ENCODE measurements around the gene C6orf89.
A peak's percentile ranks its signal among the peaks of the same experiment; 100 is the strongest.

The C6orf89 gene

DNA sequence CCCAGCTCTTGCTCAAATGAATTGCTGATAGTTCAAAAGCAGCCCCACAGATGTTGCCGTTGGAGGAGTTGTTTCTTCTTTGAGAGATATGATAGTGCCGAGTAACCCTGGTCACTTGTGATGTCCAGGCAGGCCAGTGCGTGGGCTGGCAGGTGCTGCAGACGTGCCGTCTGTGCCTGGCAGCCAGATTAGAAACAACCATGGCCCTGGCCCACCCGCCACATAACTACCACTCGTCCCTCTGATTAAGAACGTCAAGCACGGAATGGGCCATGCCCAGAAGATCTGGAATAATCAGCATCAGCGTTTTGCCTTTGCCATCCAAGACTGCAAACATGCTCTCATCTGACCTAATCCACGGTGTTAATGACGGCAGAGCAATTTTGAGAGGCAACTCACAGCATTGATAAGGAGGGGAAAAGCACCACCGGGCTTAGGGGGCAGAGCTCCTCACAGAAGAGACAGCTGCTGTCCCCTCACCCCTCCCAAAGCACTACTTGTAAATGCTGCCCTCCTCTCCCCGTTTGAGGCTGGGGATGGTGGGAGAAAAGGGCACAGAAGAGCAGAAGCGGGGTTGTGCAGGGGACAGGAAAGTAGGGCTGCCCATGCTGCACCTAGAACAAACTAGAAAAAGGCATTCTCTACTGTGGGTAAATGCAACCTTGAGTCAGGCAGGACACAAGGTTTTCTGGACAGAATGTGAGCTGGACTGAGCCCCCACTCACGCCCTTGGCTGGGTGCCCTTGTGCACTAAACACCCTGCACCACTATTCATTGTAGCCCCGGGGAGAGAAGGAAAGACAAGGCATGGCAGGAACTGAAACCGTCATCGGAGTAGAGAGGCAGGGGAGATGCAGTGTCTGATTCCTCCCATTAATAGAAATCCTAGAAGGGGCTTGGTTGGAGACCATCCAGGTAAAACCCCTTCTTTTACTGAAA lies 41.3 kb upstream of the C6orf89 start:
- Histone ChIP-seq H3K27me3 (replicated peaks; ENCODE audit: control insufficient read depth, insufficient read depth, low read length) (peaks cover 18% of the 10 kb centered on the region), H3K4me3 (ENCODE audit: low read length) (no peak overlapping the region), H3K9me3 (ENCODE audit: control insufficient read depth, low read length) (no peaks in the 10 kb centered on the region), H3K36me3 (ENCODE audit: control insufficient read depth, insufficient read depth, low read length, severe bottlenecking) (no peaks in the 10 kb centered on the region), H3K9ac (ENCODE audit: low read length) (no peak overlapping the region), H3K4me1 (ENCODE audit: control insufficient read depth, insufficient read depth, low read length) (peaks cover 12% of the 10 kb centered on the region)
- DNase-seq (ENCODE audit: low read depth) = no peak

GRCh38 chr6:36845233-36845632 lies 40.5 kb upstream of the C6orf89 start:
- H3K9me3 ChIP-seq (ENCODE audit: control insufficient read depth, low read length) = no peaks in the 10 kb centered on the region
- no peak overlapping the region for H3K4me3 ChIP-seq (ENCODE audit: low read length)
- H3K36me3 ChIP-seq (ENCODE audit: control insufficient read depth, insufficient read depth, low read length, severe bottlenecking) = no peaks in the 10 kb centered on the region
- DNase-seq (ENCODE audit: low read depth) = no peak
- peaks cover 10% of the 10 kb centered on the region for H3K4me1 ChIP-seq (ENCODE audit: control insufficient read depth, insufficient read depth, low read length)
- H3K9ac ChIP-seq (ENCODE audit: low read length) = no peak overlapping the region
- peaks cover 18% of the 10 kb centered on the region for H3K27me3 ChIP-seq (replicated peaks; ENCODE audit: control insufficient read depth, insufficient read depth, low read length)

DNA sequence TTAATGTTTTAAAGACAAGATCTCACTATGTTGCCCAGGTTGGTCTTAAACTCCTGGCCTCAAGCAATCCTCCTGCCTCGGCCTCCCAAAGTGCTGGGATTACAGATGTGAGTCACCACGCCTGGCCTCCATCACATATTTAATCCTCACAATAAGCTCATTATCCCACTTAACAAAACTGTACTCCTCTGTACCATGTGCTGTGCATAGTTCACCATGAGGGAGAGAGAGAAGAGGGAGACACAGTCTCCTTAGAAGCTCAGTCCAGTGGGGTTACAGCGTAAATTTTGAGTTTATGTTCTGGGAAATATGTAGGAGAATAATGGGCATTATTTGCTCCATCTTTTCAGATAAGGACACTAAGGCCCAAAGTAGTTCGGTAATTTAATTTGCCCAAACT lies 38.6 kb upstream of the C6orf89 start:
- Histone ChIP-seq H3K27me3 (replicated peaks; ENCODE audit: control insufficient read depth, insufficient read depth, low read length) (peaks cover 18% of the 10 kb centered on the region), H3K4me3 (ENCODE audit: low read length) (no peak overlapping the region), H3K4me1 (ENCODE audit: control insufficient read depth, insufficient read depth, low read length) (peaks cover 9% of the 10 kb centered on the region), H3K9me3 (ENCODE audit: control insufficient read depth, low read length) (no peaks in the 10 kb centered on the region), H3K36me3 (ENCODE audit: control insufficient read depth, insufficient read depth, low read length, severe bottlenecking) (no peaks in the 10 kb centered on the region), H3K9ac (ENCODE audit: low read length) (no peak overlapping the region)
- no peak for DNase-seq (ENCODE audit: low read depth)

GRCh38 chr6:36847991-36848390 lies 37.8 kb upstream of the C6orf89 start:
- Histone ChIP-seq H3K4me3 (ENCODE audit: low read length) (no peak overlapping the region), H3K36me3 (ENCODE audit: control insufficient read depth, insufficient read depth, low read length, severe bottlenecking) (no peaks in the 10 kb centered on the region), H3K9me3 (ENCODE audit: control insufficient read depth, low read length) (no peaks in the 10 kb centered on the region), H3K4me1 (ENCODE audit: control insufficient read depth, insufficient read depth, low read length) (peaks cover 17% of the 10 kb centered on the region), H3K27me3 (replicated peaks; ENCODE audit: control insufficient read depth, insufficient read depth, low read length) (peaks cover 18% of the 10 kb centered on the region), H3K9ac (ENCODE audit: low read length) (no peak overlapping the region)
- no peak for DNase-seq (ENCODE audit: low read depth)

DNA sequence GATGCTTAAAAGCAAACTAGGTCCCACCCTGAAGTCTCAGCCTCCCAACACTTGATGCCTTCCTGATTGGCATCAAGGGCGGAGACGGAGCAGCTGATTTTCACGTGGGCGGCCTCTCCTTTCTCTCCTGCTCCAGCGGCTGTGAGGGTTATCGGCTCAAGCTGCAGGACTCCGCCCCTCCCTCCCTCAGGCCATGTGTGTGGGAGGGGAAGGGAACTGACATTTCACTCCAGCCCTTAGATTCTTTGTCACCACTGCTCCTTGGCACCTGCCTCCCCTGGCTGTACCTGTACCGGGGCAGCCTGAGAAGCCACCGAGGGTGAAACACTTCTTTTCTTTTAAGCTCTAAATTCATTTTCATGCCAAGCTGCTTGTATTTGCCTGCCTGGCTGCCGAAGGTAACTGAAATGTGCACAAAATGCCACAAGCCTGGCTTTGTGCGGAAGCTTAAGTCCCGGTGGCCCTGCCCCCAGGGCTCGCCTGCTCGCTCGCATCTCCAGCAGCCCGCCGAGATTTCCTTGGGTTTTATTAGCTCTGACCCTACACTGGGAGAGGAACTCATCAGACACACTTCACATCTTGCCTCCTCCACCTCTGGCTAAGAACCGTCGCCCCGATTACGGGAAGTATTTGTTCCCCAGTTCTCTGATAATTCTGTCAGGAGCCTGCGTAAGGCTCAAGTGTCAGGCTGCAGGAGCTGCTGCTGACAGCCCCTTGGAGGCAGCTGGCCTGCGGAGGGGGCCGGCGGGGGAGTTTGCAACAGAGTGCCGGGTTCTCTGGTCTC lies 36.9 kb upstream of the C6orf89 start:
- no peaks in the 10 kb centered on the region for H3K9me3 ChIP-seq (ENCODE audit: control insufficient read depth, low read length)
- H3K27me3 ChIP-seq (replicated peaks; ENCODE audit: control insufficient read depth, insufficient read depth, low read length) = peaks cover 18% of the 10 kb centered on the region
- no peak overlapping the region for H3K4me3 ChIP-seq (ENCODE audit: low read length)
- DNase-seq (ENCODE audit: low read depth) = no peak
- H3K36me3 ChIP-seq (ENCODE audit: control insufficient read depth, insufficient read depth, low read length, severe bottlenecking) = no peaks in the 10 kb centered on the region
- H3K9ac ChIP-seq (ENCODE audit: low read length) = no peak overlapping the region
- H3K4me1 ChIP-seq (ENCODE audit: control insufficient read depth, insufficient read depth, low read length) = peaks cover 25% of the 10 kb centered on the region

DNA sequence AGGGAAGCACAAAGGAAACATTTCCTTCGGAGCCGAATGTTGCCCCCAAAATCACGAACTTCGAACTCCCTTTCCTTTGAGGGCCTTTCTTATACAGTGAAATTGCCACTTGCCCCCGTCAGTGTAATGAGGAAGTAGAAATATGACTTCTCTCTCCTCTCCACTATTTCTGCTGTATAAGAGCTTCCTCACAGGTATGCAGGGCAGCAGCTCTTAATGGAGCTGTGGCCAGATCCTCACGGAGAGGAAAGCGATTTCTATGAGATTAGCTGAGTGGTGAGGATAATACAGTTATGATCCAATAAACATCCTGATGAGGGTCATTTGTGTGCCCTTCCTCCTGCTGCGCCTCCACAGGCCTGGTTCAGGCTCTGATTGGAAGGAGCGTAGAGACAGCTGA lies 35.7 kb upstream of the C6orf89 start:
- no peak for DNase-seq (ENCODE audit: low read depth)
- no peak overlapping the region for H3K4me3 ChIP-seq (ENCODE audit: low read length)
- H3K9me3 ChIP-seq (ENCODE audit: control insufficient read depth, low read length) = no peaks in the 10 kb centered on the region
- H3K4me1 ChIP-seq (ENCODE audit: control insufficient read depth, insufficient read depth, low read length) = peaks cover 25% of the 10 kb centered on the region
- H3K36me3 ChIP-seq (ENCODE audit: control insufficient read depth, insufficient read depth, low read length, severe bottlenecking) = peaks cover 2% of the 10 kb centered on the region
- no peak overlapping the region for H3K9ac ChIP-seq (ENCODE audit: low read length)
- H3K27me3 ChIP-seq (replicated peaks; ENCODE audit: control insufficient read depth, insufficient read depth, low read length) = peaks cover 9% of the 10 kb centered on the region

DNA sequence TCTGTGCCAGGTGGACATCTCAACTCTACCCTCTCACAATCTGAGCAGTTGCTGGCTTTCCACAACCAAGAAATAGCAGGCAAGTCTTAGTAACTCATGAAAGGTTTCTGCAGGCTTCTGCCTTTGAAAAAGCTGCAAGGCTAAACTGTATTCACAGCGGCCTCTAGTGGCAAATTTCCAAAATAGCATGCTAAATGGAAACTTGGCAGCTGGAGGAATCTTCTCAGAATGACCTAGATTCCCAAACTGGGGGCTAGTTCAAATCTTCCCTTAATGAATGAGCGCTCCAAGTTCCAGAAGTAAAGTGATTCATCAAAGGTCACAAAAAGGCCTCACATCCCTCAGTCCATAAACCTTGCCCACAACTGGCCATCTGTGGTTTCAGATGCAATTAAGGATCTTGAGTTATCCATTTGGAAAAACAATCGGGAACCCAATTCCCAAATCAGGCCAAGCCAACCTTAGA lies 34.6 kb upstream of the C6orf89 start:
- H3K27me3 ChIP-seq (replicated peaks; ENCODE audit: control insufficient read depth, insufficient read depth, low read length) = no peaks in the 10 kb centered on the region
- H3K36me3 ChIP-seq (ENCODE audit: control insufficient read depth, insufficient read depth, low read length, severe bottlenecking) = peaks cover 10% of the 10 kb centered on the region
- no peak overlapping the region for H3K4me3 ChIP-seq (ENCODE audit: low read length)
- no peak overlapping the region for H3K9ac ChIP-seq (ENCODE audit: low read length)
- no peaks in the 10 kb centered on the region for H3K9me3 ChIP-seq (ENCODE audit: control insufficient read depth, low read length)
- H3K4me1 ChIP-seq (ENCODE audit: control insufficient read depth, insufficient read depth, low read length) = peaks cover 25% of the 10 kb centered on the region
- DNase-seq (ENCODE audit: low read depth) = peak; percentile 79

DNA sequence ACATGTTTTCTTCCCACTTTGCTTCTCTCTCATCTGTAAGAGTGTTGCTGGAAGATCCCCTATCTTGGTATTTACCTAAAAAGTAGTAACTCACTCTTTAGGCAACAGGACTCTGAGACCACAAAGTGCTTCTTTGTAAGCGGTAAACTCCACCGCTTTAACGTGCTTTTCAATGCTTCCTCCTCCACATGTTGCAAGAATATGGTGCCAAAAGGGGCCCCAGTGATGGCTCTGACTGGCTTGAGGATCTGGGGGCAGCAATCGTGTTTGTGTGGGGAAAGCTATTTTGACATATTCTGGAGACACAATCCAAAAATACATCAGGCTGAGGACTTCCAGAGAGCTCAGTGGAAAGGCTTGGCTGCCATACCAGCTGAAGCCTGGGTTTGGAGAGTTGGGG lies 34.1 kb upstream of the C6orf89 start:
- H3K36me3 ChIP-seq (ENCODE audit: control insufficient read depth, insufficient read depth, low read length, severe bottlenecking) = peaks cover 10% of the 10 kb centered on the region
- DNase-seq (ENCODE audit: low read depth) = no peak
- H3K27me3 ChIP-seq (replicated peaks; ENCODE audit: control insufficient read depth, insufficient read depth, low read length) = no peaks in the 10 kb centered on the region
- no peak overlapping the region for H3K9ac ChIP-seq (ENCODE audit: low read length)
- no peaks in the 10 kb centered on the region for H3K9me3 ChIP-seq (ENCODE audit: control insufficient read depth, low read length)
- no peak overlapping the region for H3K4me3 ChIP-seq (ENCODE audit: low read length)
- H3K4me1 ChIP-seq (ENCODE audit: control insufficient read depth, insufficient read depth, low read length) = peaks cover 25% of the 10 kb centered on the region

GRCh38 chr6:36852481-36853147 lies 33.1 kb upstream of the C6orf89 start:
- peaks cover 25% of the 10 kb centered on the region for H3K4me1 ChIP-seq (ENCODE audit: control insufficient read depth, insufficient read depth, low read length)
- DNase-seq (ENCODE audit: low read depth) = peak; percentile 56
- H3K36me3 ChIP-seq (ENCODE audit: control insufficient read depth, insufficient read depth, low read length, severe bottlenecking) = peaks cover 10% of the 10 kb centered on the region
- H3K27me3 ChIP-seq (replicated peaks; ENCODE audit: control insufficient read depth, insufficient read depth, low read length) = no peaks in the 10 kb centered on the region
- H3K9ac ChIP-seq (ENCODE audit: low read length) = no peak overlapping the region
- H3K4me3 ChIP-seq (ENCODE audit: low read length) = no peak overlapping the region
- H3K9me3 ChIP-seq (ENCODE audit: control insufficient read depth, low read length) = no peaks in the 10 kb centered on the region

GRCh38 chr6:36853325-36853724 lies 32.4 kb upstream of the C6orf89 start:
- H3K36me3 ChIP-seq (ENCODE audit: control insufficient read depth, insufficient read depth, low read length, severe bottlenecking) = peaks cover 10% of the 10 kb centered on the region

GRCh38 chr6:36855750-36856149 lies 30.0 kb upstream of the C6orf89 start:
- no peak for DNase-seq (ENCODE audit: low read depth)
- no peaks in the 10 kb centered on the region for H3K27me3 ChIP-seq (replicated peaks; ENCODE audit: control insufficient read depth, insufficient read depth, low read length)
- H3K4me1 ChIP-seq (ENCODE audit: control insufficient read depth, insufficient read depth, low read length) = peaks cover 35% of the 10 kb centered on the region
- H3K9ac ChIP-seq (ENCODE audit: low read length) = no peak overlapping the region
- no peaks in the 10 kb centered on the region for H3K9me3 ChIP-seq (ENCODE audit: control insufficient read depth, low read length)
- no peak overlapping the region for H3K4me3 ChIP-seq (ENCODE audit: low read length)
- H3K36me3 ChIP-seq (ENCODE audit: control insufficient read depth, insufficient read depth, low read length, severe bottlenecking) = peaks cover 10% of the 10 kb centered on the region

More at GRCh38 chr6:36853325-36853724, 32.4 kb upstream of the C6orf89 start:
- Histone ChIP-seq H3K27me3 (replicated peaks; ENCODE audit: control insufficient read depth, insufficient read depth, low read length) (no peaks in the 10 kb centered on the region), H3K4me3 (ENCODE audit: low read length) (no peak overlapping the region), H3K9ac (ENCODE audit: low read length) (no peak overlapping the region), H3K4me1 (ENCODE audit: control insufficient read depth, insufficient read depth, low read length) (peaks cover 27% of the 10 kb centered on the region), H3K9me3 (ENCODE audit: control insufficient read depth, low read length) (no peaks in the 10 kb centered on the region)
- peak; percentile 82 for DNase-seq (ENCODE audit: low read depth)

Data from adipocyte (in vitro differentiated cells).